Measurements from ENCODE around the gene PACS2. TPM values are rescaled to one million over a fixed set of nuclear protein-coding genes. Genes with fewer than 3 reads are reported as not detected.

The PACS2 gene
- total RNA-seq, 1 experiment from 2014 or later = 72.5 TPM

DNA sequence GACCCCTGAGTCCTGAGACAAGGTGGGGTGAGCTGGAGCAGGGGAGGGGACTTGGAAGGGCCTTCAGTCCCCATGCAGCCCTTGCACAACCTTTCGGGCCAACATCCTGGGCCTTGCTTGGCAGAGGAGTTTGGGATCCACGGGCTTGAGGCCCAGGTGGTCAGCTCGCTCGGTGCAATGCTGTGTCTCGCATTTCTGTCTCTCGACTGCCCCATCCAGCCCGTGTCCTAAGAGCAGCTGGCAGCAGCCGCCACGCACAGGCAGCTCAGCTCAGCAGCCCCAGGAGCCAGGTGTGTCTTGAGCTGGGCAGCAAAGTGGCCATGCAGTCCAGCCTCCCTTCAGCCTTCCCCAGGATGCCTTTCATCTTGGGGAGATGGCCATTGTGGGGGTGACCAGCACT is 10.8 kb downstream of the PACS2 start:
- Mint-ChIP-seq H3K27me3 (ENCODE audit: low read depth) (no peaks in the 10 kb centered on the region), H3K4me1 (peaks cover 55 to 65% of the 10 kb centered on the region in 2 experiments), H3K36me3 (ENCODE audit: insufficient read depth in 1 of 3, low read depth in 3 of 3) (peaks cover 0 to 5% (median 2%) of the 10 kb centered on the region in 3 experiments; a peak in 5 of 7 replicates), H3K4me3 (peak overlapping the region in 1 of 2 experiments; percentile 14; a peak in 1 of 5 replicates), H3K27ac (no peak overlapping the region; a peak in 1 of 7 replicates), H3K9me3 (peaks cover 0 to 2% of the 10 kb centered on the region in 2 experiments; a peak in 1 of 5 replicates)
- no peak overlapping the region for H2AFZ ChIP-seq (ENCODE audit: low read length)
- H3K27me3 ChIP-seq (ENCODE audit: insufficient read depth, low read length) = no peaks in the 10 kb centered on the region
- DNase-seq = no peak
- H3K79me2 ChIP-seq (ENCODE audit: insufficient read depth, low read length) = peaks cover 17% of the 10 kb centered on the region; the same call in 1 of the 2 replicates
- H3K27ac ChIP-seq (ENCODE audit: insufficient read length, low read depth, low read length) = no peak overlapping the region
- no peak overlapping the region for H4K91ac ChIP-seq (ENCODE audit: insufficient read length, low read depth, low read length)
- peaks cover 14% of the 10 kb centered on the region for H3K79me1 ChIP-seq (ENCODE audit: insufficient read depth, low read depth, low read length, poor library complexity, severe bottlenecking)
- H2AK5ac ChIP-seq (ENCODE audit: insufficient read length, low read length) = no peak overlapping the region
- peak overlapping the region; percentile 69; the same call in 1 of the 2 replicates for H3K14ac ChIP-seq (ENCODE audit: insufficient read depth, low read length)
- no peak overlapping the region for H4K5ac ChIP-seq (ENCODE audit: insufficient read length, low read depth, low read length)
- H3K9me3 ChIP-seq (ENCODE audit: control insufficient read depth, low read depth, low read length) = no peaks in the 10 kb centered on the region
- no peak overlapping the region for H3T11ph ChIP-seq (ENCODE audit: low read length)
- no peak overlapping the region for H3K56ac ChIP-seq (ENCODE audit: insufficient read length, low read depth, low read length)
- no peak overlapping the region for H3K4me2 ChIP-seq (ENCODE audit: insufficient read depth, insufficient read length, low read length)
- no peak overlapping the region for H2BK5ac ChIP-seq (ENCODE audit: insufficient read length, low read length)
- H4K20me1 ChIP-seq (ENCODE audit: control insufficient read depth, insufficient read depth, insufficient read length) = no peaks in the 10 kb centered on the region
- no peak overlapping the region for H2BK120ac ChIP-seq (ENCODE audit: low read depth, low read length, poor library complexity, severe bottlenecking)
- no peak overlapping the region for H3K9ac ChIP-seq (ENCODE audit: extremely low read depth, insufficient read length, low read length)
- H3K23ac ChIP-seq (ENCODE audit: insufficient read length, low read depth, low read length) = no peak overlapping the region
- peaks cover 9% of the 10 kb centered on the region; the same call in 1 of the 2 replicates for H3K4me1 ChIP-seq (ENCODE audit: insufficient read depth, low read length)
- TF ChIP-seq CTCF (conservative IDR thresholded peaks at IDR 0.05) = no peak
- H2BK20ac ChIP-seq (ENCODE audit: low read depth, low read length, poor library complexity, severe bottlenecking) = no peak overlapping the region
- H3K23me2 ChIP-seq (ENCODE audit: insufficient read length, low read depth, low read length, poor library complexity, severe bottlenecking) = no peaks in the 10 kb centered on the region
- whole genome bisulfite sequencing (ENCODE audit: extremely low coverage, insufficient read length, low lambda C conversion rate) = no CpG with 5 or more reads among the region's 9 CpGs
- no peak overlapping the region for H2BK15ac ChIP-seq (ENCODE audit: low read depth, low read length)
- no peak overlapping the region for H2BK12ac ChIP-seq (ENCODE audit: insufficient read length, low read depth, low read length)
- H3K18ac ChIP-seq (ENCODE audit: insufficient read length, low read depth, low read length) = no peak overlapping the region
- H4K8ac ChIP-seq (replicated peaks; ENCODE audit: insufficient read length, low read depth, low read length) = no peak overlapping the region
- no peak overlapping the region for H3K4ac ChIP-seq (ENCODE audit: low read depth, low read length)
